Ascending aorta (tissue), 2 donors: ENCODE results near the gene TMEM132C. TPM values are rescaled to one million over a fixed set of nuclear protein-coding genes. Genes with fewer than 3 reads are reported as not detected.

Experiments used
- DNase-seq, 2 donors: peaks; one replicate each; pipeline ENCODE4 v3.0.0-alpha.2; 2019; ENCODE audit warnings: low spot score in 2 of 2
- H3K27ac ChIP-seq, 2 donors: fragments of 200-600 bp; sonication (generic); one replicate each; pipeline ENCODE4 v1.5.1; 2016 to 2017; ENCODE audit warnings: mild to moderate bottlenecking in 1 of 2
- H3K27me3 ChIP-seq: fragments of 200-600 bp; sonication (generic); one replicate; pipeline ENCODE4 v1.5.1; 2017
- H3K36me3 ChIP-seq, 2 donors: fragments of 200-600 bp; sonication (generic); one replicate each; pipeline ENCODE4 v1.5.1; 2016
- H3K4me1 ChIP-seq, 2 donors: fragments of 200-600 bp; sonication (generic); one replicate each; pipeline ENCODE4 v1.5.1; 2016 to 2017; ENCODE audit warnings: mild to moderate bottlenecking in 1 of 2
- H3K4me3 ChIP-seq, 2 donors: fragments of 200-600 bp; sonication (generic); one replicate each; pipeline ENCODE4 v1.5.1; 2016 to 2017; ENCODE audit warnings: mild to moderate bottlenecking in 1 of 2
- H3K9me3 ChIP-seq, 2 donors: fragments of 200-600 bp; sonication (generic); one replicate each; pipeline ENCODE4 v1.5.1; 2016
- intact Hi-C: fragments of 100-400 bp; cut with DNase I; formaldehyde crosslinking; loops from one replicate; pipeline ENCODE4 v1.15.1; 2023
- total RNA-seq: library from RNA; depleted of rRNA; stranded (reverse); fragments of >200 nt; gene quantifications from one replicate; pipeline ENCODE4 v1.1.0, GENCODE V29; 2016
- TF ChIP-seq, protein P1 (sequence below), 3 experiments: fragments of 200-600 bp in 2 of 3; fragments of 450-650 bp in 1 of 3; sonication (generic) in 2 of 3; IDR thresholded peaks; one replicate each; pipeline ENCODE4 v1.5.1; 2016 to 2019; ENCODE audit warnings: antibody characterized with exemption in 3 of 3, mild to moderate bottlenecking in 1 of 3, moderate library complexity in 1 of 3

The TMEM132C gene
- total RNA-seq, 1 donor from 2014 or later = 0.96 TPM

DNA sequence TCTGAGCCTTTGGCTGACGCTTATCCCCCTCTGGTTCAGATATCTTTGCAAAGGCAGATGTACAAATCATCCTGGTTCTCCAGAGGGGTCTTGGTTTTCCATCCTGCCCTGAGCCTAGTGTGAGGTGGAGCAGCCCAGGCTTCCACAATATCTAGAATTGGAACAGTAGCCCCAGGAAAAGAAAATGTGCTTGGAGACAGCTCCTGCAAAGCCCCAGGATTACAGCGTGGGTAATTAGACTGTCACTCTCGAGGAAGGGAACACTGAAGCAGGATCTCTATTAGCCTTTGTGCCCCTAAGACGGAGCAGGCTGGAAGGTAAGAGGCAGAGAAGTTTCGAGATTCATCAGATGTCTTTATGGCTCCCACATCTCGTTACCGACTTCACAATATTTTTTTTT is 59.4 kb downstream of the TMEM132C start:
- Histone ChIP-seq H3K36me3 (no peaks in the 10 kb centered on the region), H3K4me3 (no peak overlapping the region), H3K27me3 (no peaks in the 10 kb centered on the region), H3K4me1 (no peaks in the 10 kb centered on the region), H3K27ac (no peak overlapping the region), H3K9me3 (no peaks in the 10 kb centered on the region)
- TF ChIP-seq, protein P1, sequence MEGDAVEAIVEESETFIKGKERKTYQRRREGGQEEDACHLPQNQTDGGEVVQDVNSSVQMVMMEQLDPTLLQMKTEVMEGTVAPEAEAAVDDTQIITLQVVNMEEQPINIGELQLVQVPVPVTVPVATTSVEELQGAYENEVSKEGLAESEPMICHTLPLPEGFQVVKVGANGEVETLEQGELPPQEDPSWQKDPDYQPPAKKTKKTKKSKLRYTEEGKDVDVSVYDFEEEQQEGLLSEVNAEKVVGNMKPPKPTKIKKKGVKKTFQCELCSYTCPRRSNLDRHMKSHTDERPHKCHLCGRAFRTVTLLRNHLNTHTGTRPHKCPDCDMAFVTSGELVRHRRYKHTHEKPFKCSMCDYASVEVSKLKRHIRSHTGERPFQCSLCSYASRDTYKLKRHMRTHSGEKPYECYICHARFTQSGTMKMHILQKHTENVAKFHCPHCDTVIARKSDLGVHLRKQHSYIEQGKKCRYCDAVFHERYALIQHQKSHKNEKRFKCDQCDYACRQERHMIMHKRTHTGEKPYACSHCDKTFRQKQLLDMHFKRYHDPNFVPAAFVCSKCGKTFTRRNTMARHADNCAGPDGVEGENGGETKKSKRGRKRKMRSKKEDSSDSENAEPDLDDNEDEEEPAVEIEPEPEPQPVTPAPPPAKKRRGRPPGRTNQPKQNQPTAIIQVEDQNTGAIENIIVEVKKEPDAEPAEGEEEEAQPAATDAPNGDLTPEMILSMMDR (IDR thresholded peaks at IDR 0.05) = no peak
- intact Hi-C loops = no loop called here
- DNase-seq = no peak

DNA sequence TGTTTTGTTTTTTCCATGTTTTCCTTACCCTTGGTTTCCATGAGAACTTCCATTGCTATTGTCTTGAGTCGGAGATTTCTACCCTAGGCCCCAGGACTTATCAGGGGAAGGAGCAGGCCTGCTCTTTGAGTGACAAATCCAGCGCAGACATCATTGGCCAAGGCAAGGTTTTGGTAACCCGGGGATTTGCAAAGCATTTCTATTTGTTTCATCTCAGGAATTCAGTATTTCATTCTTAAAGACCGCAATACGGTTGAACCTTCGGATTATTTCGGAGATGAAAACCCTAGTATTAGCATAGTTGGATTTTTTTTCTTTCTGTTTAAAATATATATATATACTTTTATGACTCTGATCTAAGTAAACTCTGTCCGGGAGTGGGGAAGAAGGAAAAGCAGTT is 62.0 kb downstream of the TMEM132C start:
- TF ChIP-seq, protein P1 (IDR thresholded peaks at IDR 0.05) = no peak
- H3K4me3 ChIP-seq = no peak overlapping the region
- intact Hi-C loops = no loop called here
- no peaks in the 10 kb centered on the region for H3K36me3 ChIP-seq
- H3K27ac ChIP-seq = no peak overlapping the region
- no peaks in the 10 kb centered on the region for H3K27me3 ChIP-seq
- no peaks in the 10 kb centered on the region for H3K9me3 ChIP-seq
- H3K4me1 ChIP-seq = no peaks in the 10 kb centered on the region
- DNase-seq = no peak

DNA sequence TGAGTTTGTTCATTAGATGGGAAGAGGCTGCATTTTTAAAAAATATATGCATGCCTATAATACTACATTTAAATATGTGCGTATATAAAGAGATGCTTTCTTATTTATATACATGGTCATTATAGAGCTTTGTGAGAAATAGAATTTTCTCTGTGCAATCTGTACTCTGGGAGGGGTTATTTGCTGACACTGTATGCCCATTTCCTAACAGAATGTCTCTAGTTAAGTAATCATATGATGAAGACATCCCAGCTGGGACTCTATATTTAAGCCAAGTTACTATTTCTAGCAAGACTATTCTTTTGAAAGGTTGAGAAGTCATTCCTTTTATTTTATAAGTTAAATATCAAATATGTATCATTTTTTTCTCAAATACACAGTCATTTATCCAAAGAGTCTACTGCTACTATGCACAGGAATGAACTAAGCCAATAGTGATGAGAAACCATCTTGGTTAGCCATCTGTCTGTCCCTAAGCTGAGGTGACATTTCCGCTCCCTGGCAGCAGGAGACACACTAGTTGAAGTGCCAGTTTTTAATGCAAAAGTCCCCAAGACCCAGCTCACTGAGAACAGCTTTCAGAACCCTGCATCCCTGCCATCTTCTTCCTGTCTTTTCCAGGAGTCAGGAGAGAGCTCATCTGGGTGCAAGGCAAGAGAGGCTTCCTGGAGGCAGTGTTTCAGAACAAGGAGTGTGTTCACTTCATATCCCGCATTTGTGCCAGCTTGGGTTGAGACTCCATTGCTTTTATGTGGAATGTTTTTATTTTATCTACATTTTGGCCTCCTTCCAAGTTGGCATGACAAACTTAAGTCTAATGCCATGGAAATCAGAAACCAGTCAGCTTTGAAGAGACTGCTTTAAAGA is 69.5 kb downstream of the TMEM132C start:
- peaks cover 0 to 9% of the 10 kb centered on the region in 2 donors for H3K9me3 ChIP-seq
- intact Hi-C loops = no loop called here
- H3K27me3 ChIP-seq = no peaks in the 10 kb centered on the region
- no peaks in the 10 kb centered on the region for H3K4me1 ChIP-seq
- no peak for DNase-seq
- no peak overlapping the region for H3K4me3 ChIP-seq
- TF ChIP-seq, protein P1 (IDR thresholded peaks at IDR 0.05) = no peak
- H3K27ac ChIP-seq = no peak overlapping the region
- no peaks in the 10 kb centered on the region for H3K36me3 ChIP-seq

DNA sequence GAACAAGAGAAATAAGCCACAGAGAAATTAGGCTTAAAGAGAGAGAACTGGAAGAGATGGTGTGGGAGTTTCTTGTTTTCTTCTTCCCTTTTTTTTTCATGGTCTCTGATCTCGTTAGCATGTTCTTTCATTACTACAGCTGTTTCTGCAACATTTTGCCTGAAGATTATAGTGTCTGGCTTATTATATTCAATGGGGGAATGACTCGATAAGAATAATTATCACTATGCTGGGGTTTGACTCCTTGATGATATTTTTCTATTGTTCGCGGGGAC is 70.0 kb downstream of the TMEM132C start:
- H3K4me3 ChIP-seq = no peak overlapping the region
- peaks cover 0 to 9% of the 10 kb centered on the region in 2 donors for H3K9me3 ChIP-seq
- H3K27ac ChIP-seq = no peak overlapping the region

DNA sequence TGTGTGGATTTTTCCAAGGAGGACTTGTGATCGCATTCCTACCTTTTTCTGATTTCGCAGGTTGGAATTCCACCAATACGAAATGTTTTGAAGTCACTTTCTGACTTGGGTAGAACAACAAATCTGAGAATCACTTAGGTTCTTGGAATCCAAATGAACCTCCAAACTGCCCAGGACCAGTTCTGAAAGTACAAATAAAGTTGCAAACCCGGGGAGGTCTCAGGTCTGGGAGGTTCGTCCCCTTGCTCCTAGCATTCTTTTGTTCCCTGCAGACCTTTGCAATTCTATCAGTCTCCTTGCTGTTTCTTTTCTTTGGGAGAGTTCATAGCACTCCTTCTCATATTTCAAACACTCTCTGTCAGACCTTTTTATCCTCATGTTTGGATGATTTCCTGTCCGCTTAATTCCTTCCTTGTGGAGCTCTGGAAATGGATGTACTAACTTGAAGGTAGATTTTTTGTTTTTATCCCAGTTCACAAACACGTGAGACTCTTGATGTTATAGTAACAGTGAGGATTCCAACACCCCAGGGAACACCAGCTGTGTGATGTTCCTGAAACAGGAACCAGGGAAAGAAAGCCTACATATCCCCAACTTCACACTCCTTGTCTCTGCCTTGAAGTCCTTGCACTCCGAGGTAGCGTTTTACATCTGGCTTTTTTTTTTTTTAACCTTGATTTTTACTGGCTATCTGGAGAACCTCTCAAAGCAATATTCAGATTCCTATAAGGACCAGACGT is 70.6 kb downstream of the TMEM132C start:
- no peak overlapping the region for H3K27ac ChIP-seq
- no peak overlapping the region for H3K4me3 ChIP-seq
- no peaks in the 10 kb centered on the region for H3K4me1 ChIP-seq
- H3K27me3 ChIP-seq = no peaks in the 10 kb centered on the region
- H3K36me3 ChIP-seq = no peaks in the 10 kb centered on the region
- TF ChIP-seq, protein P1 (IDR thresholded peaks at IDR 0.05) = no peak
- DNase-seq = no peak
- peaks cover 0 to 9% of the 10 kb centered on the region in 2 donors for H3K9me3 ChIP-seq
- intact Hi-C loops = no loop called here

More for the DNA sequence above, 70.0 kb downstream of the TMEM132C start:
- no peaks in the 10 kb centered on the region for H3K36me3 ChIP-seq
- no peaks in the 10 kb centered on the region for H3K4me1 ChIP-seq
- H3K27me3 ChIP-seq = no peaks in the 10 kb centered on the region
- no peak for DNase-seq
- intact Hi-C loops = no loop called here
- TF ChIP-seq, protein P1 (IDR thresholded peaks at IDR 0.05) = no peak
